Stromal cell of bone marrow (primary cell): ENCODE measurements around the gene NCAPD3.
A peak's percentile ranks its signal among the peaks of the same experiment; 100 is the strongest.

Experiments
- DNase-seq: peaks from one replicate; pipeline ENCODE4 v3.0.0-alpha.2; 2012; ENCODE audit warnings: low read depth

The NCAPD3 gene

DNA sequence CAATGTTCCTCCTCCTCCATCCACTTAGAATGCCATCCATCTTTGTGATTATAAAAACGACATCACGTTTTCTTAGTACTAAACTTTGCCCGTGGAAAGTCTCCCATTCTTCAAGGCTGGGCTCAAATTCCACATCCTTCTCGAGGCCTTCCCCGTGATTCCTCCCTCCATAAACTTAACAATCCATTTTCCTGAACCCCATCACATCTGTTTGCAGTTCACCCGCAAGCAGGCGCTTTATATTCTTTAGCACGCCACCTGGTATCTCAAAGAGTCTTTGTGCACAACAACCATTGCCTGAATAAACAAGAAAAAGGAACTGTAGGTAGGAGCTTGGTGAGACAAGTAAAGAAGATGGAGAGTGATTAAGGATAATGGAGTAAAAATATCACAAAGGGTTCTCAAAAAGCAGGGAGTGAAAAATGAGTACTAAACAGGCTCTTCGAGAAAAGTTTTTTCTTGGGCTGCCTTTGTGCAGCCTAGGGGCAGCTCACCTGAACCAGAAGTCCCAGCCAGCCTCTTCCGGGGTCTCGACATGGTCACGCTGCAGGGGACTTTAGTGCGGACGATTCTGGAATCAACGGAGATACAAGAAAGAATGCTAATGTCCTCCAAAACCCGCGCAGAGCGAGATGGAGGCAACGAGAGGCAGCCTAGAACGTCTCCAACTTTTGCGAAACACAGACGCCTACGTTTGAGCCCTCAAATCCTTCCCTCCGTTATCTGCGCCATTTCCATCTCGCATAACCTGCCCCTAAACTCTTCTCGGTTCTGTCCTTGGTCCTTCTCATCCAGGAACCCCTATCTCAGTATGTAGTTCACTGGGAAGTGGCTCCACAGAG, 28.8 kb upstream of the NCAPD3 start:
- peak; percentile 22 for DNase-seq

DNA sequence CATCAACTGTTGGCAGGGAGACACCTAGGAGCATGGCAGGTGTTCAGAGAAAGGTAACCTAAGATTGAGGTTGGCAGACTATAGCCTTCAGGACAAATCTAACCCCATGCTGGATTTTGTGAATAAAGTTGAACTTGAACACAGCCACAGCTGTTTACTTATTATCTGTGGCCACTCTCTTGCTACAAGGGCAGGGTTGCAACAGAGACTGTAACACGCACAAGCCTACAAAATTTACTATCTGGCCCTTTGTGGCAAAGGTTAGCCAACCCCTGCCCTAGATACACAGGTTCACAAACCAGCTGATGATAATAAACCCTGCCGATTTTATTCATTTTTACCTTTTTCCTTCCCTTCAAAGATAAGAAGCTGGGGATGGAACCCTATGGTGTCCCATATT, 26.9 kb upstream of the NCAPD3 start:
- no peak for DNase-seq

DNA sequence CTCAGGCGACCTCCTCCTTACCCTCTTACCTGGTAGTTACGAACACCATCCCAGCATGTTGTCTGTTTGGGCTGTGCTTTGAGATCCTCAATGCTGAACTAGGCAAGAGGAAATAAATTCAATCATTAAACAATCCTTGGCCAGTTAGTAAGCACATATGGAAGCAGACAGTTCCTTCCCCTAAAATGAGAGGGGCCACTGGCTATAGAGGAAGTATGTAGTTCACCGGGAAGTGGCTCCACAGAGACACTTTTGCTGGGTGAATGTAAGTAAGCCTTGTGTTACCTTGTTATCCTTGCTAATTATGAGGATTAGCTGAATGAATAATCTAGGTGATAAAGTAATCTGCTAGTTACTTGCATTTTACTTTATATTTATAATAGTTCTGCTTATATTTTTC, 26.5 kb upstream of the NCAPD3 start:
- DNase-seq: no peak

- DNase-seq: no peak
These were observed 25.2 kb upstream of the NCAPD3 start for GRCh38 chr11:134248910-134249480.

GRCh38 chr11:134246678-134247077, 22.9 kb upstream of the NCAPD3 start:
- DNase-seq: no peak

- no peak for DNase-seq
These were observed 22.3 kb upstream of the NCAPD3 start for GRCh38 chr11:134246100-134246499.

DNA sequence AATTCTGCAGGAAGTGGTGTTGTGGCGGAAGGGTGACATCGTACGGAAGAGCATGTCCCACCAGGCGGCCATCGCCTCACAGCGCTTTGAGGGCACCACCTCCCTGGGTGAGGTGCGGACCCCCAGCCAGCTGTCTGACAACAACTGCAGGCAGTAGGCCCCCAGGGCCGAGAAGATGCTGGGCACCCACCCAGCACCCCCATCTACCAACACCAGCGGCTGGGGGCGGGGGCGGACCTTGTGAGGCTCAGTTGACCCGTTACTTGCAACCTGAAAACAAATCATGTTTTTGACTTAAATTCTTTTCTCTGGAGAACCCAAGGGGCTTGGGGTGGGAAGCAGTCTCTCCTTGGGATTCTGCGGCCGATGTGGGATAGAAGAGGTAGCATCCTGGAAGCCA, 21.7 kb upstream of the NCAPD3 start:
- no peak for DNase-seq

DNA sequence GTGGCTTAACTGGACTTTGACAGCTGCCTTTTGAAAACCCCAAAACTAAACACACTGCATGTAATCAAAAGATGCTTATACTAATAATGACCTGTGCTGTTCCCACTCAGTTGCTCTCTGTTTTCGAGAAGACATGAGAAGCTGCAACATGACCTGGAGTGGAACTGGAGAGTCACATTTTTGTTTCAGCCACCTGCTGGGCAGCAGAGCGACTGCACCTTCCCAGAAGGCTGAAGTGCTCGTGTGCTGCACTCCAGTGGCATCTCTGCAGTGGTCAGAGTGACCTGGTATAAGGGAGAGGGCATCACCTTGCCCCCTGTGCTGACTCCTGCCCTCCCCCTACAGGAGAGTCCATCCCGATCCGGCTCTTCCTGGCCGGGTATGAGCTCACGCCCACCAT, 20.8 kb upstream of the NCAPD3 start:
- no peak for DNase-seq

DNA sequence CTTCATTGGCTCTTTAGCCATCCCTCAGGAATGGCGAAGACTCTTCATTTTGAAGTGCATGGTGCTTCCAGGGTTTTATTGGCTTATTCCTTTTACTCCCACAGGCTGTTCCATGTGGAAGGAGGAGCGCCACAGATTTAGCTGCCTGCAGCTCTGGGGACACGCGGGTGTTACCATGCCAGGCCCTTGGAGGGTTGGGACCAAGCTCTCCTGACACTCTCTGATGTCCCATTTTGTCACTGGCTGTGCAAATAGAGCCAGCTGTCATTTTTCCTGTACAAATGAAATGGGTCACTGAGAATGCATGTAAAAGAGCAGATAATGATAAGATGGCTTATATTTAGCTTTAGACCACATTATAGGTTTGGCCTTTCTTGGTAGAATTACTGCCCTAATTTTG, 20.1 kb upstream of the NCAPD3 start:
- no peak for DNase-seq

DNA sequence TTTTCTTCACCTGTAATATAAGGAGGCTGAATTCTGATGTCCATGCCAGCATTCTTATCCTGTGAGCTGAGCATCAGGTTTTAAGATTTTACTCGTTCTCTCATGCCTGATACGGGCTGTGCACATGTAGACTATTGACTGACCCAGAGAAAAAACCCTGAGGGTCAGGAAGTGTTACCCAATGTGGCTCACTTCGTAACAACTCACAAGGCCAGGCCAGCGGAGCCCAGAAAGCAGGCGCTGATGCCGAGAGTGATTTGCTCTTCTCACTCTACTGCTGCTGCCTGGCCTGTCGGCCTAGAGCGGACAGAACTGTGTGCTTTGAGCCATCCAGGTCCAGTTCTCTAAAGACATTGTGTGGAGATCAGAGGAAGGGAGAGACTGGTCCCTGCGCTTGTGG, 18.6 kb upstream of the NCAPD3 start:
- no peak for DNase-seq

DNA sequence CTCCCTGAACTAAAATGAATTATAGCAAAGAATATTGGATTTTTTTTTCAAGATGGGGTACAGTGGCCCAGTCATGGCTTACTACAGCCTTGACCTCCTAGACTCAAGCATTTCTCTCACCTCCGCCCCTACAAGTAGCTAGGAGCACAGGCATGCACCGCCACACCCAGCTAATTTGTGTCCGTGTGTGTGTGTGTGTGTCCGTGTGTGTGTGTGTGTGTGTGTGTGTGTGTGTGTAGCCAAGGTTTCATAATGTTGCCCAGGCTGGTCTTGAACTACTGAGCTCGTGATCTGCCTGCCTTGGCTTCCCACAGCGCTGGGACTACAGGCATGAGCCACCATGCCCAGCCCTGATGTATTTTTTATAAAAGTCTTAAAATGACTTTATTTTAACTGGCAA, 16.8 kb upstream of the NCAPD3 start:
- DNase-seq: no peak

- DNase-seq: no peak
These were observed 15.2 kb upstream of the NCAPD3 start for GRCh38 chr11:134238956-134239355.

DNA sequence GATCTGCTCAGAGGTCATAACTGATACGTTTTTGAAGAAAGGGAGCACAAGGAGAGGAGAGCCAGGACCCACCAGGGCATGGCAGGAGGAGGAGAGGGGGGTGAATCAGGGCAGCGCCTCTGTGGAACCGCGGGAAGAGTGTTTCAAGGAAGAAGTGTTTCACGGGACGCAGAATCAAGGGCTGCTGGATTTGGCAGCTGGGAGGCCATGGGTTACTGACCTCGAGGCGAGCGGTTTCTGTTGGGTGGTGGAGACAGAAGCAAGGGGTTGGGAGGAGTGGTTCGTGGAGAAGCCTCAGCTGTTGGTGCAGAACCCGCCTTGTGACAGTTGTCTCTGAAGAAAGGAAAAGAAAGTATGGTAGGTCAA, 13.8 kb upstream of the NCAPD3 start:
- no peak for DNase-seq

DNA sequence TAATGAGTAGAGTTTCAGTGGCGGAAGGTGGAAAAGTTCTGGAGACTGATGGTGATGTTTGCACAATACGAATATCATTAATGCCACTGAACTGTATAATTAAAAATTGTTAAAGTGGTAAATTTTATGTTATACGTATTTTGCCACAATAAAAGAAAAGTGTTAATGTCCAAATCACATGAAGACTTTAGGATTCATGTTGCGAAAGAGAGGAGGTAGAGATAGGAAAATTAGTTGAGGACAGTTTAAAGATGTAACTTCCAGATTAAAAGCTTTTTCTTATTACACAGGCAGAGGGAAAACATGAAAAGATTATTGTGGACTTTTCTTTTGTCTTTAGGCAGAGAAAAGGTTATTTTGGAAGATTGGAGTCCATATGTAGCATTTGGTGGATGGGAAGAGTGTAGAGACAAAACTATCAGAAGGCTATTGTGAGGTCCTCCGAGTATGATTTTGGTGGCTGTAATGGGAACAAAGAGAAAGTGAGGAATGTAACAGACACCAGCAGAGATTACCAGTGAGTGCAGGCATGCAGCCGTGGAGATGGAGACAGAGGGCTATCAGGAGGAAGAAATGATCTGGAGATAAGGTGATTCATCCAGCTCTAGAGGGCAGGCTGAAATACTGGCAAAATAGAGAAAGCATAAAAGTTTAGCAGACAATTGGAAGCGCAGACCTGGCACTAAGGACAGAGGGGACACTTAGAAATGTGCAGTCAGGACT, 13.2 kb upstream of the NCAPD3 start:
- DNase-seq: no peak

DNA sequence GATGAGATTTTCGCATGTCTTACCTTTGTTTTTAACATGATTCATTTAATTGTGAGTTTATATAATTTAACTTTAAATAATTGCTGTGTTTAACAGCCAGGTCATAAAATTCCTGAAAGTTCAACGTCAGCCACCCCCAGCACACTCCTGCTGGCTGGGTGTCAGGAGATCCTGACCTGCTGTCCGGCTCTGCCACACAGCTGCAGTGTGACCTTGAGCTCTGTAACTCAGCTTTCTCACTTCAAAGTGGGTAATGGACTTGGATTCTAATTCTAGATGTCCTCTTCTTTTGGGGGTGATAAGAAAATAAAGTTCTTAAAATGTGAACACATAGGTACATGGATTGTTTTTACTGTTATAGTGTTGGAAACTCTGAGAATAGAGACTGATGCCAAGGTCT, 11.6 kb upstream of the NCAPD3 start:
- no peak for DNase-seq

DNA sequence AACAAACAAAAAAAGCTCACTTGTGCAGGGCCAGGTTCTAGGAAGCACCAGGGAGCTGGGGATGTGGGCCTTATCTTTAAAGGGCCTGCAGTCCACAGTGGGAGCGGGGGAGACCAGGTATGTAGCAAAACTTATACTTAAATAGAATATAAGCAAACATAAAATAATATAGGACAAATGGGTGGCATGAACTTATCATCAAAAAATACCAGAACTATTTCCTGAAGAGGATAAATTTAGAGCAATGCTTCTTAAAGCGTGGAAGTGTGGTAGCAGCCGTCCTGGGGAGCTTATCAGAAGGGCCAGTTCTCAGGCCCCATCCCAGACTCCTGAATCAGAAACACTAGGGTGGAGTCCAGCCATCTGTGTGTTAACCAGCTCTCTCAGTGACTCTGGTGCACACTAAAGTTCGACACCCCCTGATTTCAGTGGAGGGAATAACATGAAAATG, 10.0 kb upstream of the NCAPD3 start:
- DNase-seq: no peak

- DNase-seq: no peak
These were observed 8.3 kb upstream of the NCAPD3 start for GRCh38 chr11:134231958-134232659.

DNA sequence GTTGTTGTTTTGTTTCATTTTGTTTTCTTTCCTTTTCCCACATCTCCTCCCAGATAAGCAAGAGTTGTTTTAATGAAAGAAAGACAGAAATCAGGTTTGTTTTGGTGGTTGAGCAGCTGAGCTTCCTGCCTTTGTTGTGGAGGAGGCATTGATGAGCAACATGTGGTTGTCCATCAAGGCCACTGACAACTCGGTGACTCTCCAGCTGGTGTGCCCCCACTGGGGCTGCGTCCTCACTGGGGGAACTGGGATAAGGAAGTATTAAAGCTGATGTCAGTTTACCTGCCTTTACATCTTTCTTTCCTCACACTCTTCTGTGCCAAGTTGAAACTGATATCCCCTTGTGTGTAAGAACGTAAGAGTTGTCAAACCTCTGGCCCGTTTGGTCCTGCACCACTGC, 6.6 kb upstream of the NCAPD3 start:
- no peak for DNase-seq

- no peak for DNase-seq
These were observed 5.5 kb upstream of the NCAPD3 start for GRCh38 chr11:134229126-134229790.

DNA sequence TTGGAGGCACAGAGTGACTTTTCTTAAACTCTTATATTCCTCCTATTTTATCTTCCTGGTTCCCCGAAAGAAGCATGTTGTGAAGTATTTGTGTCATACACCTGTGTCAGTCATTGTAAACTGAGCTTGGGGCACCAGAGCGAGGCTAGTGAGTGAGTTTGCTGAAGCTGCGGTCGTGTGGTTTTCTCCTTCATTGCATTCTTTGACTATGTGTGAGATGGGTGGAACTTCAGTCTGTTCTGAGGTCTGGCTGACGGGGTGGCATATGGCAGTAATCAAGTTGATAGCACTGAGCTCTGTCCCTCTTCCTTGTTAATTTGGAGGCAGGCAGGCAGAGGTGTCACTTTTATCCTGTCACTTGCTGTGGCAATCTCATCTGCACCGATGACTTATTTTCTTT, 4.9 kb upstream of the NCAPD3 start:
- no peak for DNase-seq

GRCh38 chr11:134226806-134227325, 3.1 kb upstream of the NCAPD3 start:
- no peak for DNase-seq
